ENCODE data around the gene C10orf88.
"Not testable (repeated sequence)": the region's sequence is repeated elsewhere in the genome, so short reads cannot be mapped to it uniquely, and the experiment has no call there.

C10orf88 gene

GRCh38 chr10:122903861-122904260 lies 50.2 kb downstream of the C10orf88 start:
- DNase-seq (ENCODE audit: low read depth): not testable (repeated sequence)

DNA sequence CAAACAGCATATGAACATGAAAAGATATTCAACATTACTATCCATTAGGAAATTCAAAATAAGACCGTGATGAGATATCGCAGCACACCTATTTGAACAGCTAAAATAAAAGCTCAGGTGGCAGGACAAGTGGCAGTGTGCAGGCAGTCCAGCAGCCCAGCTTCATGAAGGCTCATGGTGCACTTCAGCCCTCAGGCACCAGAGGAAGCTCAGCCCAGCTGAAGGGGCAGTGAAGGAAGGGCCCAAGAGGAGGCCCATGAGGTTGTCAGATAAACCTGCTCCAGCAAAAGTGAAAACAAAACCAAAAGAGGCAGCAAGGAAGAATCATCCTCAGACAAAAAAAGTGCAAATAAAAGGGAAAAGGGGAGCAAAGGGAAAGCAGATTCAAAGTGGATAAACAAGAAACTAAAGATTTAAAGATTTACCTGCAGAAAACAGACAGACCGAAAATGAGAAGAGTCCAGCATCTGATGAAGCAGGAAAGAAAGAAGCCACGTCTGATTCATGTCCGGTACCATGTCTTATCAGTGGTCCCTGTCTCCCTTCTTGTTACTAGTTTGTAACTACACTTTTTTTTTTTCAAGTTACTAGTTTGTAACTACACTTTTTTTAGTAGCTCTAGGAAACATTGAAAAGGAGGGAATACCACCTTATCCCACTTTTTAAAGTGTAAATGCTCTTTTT lies 59.6 kb downstream of the C10orf88 start:
- no peaks in the 10 kb centered on the region for H3K27me3 ChIP-seq (replicated peaks; ENCODE audit: control insufficient read depth, insufficient read depth, low read length)
- H3K4me1 ChIP-seq (ENCODE audit: control insufficient read depth, insufficient read depth, low read length): no peaks in the 10 kb centered on the region
- no peak for DNase-seq (ENCODE audit: low read depth)

More at GRCh38 chr10:122903861-122904260, 50.2 kb downstream of the C10orf88 start:
- not testable (repeated sequence) for H3K36me3 ChIP-seq (ENCODE audit: control insufficient read depth, insufficient read depth, low read length, severe bottlenecking); H3K4me1 ChIP-seq (ENCODE audit: control insufficient read depth, insufficient read depth, low read length); H3K9me3 ChIP-seq (ENCODE audit: control insufficient read depth, low read length); H3K9ac ChIP-seq (ENCODE audit: low read length); H3K27me3 ChIP-seq (replicated peaks; ENCODE audit: control insufficient read depth, insufficient read depth, low read length); H3K4me3 ChIP-seq (ENCODE audit: low read length)

DNA sequence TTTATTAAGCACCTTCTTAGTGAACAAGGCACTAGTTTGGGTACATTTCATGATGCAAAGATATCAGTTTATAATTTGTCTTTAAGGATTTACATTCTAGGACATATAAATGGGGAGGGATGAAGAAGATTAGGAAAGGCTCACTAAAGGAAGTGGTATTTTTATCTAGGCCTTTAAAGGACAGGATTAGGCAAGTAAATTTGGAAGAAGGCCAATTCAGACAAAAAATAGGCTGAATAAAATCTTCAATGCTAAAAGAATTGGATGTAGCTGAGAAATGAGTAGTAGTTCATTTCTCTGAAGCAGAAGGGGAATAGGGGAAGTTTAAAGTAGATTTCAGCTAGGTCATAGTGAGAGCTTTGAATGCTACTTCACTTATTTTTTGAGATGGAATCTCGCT lies 69.9 kb downstream of the C10orf88 start:
- Histone ChIP-seq H3K4me3 (ENCODE audit: low read length) (no peak overlapping the region), H3K9ac (ENCODE audit: low read length) (no peak overlapping the region), H3K9me3 (ENCODE audit: control insufficient read depth, low read length) (no peaks in the 10 kb centered on the region), H3K36me3 (ENCODE audit: control insufficient read depth, insufficient read depth, low read length, severe bottlenecking) (no peaks in the 10 kb centered on the region), H3K4me1 (ENCODE audit: control insufficient read depth, insufficient read depth, low read length) (peaks cover 4% of the 10 kb centered on the region), H3K27me3 (replicated peaks; ENCODE audit: control insufficient read depth, insufficient read depth, low read length) (no peaks in the 10 kb centered on the region)
- DNase-seq (ENCODE audit: low read depth): no peak

More for the DNA sequence above, 59.6 kb downstream of the C10orf88 start:
- Histone ChIP-seq H3K9me3 (ENCODE audit: control insufficient read depth, low read length) (no peaks in the 10 kb centered on the region), H3K36me3 (ENCODE audit: control insufficient read depth, insufficient read depth, low read length, severe bottlenecking) (no peaks in the 10 kb centered on the region), H3K9ac (ENCODE audit: low read length) (no peak overlapping the region), H3K4me3 (ENCODE audit: low read length) (no peak overlapping the region)

GRCh38 chr10:122882766-122883165 lies 71.3 kb downstream of the C10orf88 start:
- H3K4me3 ChIP-seq (ENCODE audit: low read length): no peak overlapping the region
- H3K36me3 ChIP-seq (ENCODE audit: control insufficient read depth, insufficient read depth, low read length, severe bottlenecking): no peaks in the 10 kb centered on the region
- no peak for DNase-seq (ENCODE audit: low read depth)
- H3K9me3 ChIP-seq (ENCODE audit: control insufficient read depth, low read length): no peaks in the 10 kb centered on the region
- no peaks in the 10 kb centered on the region for H3K27me3 ChIP-seq (replicated peaks; ENCODE audit: control insufficient read depth, insufficient read depth, low read length)
- H3K4me1 ChIP-seq (ENCODE audit: control insufficient read depth, insufficient read depth, low read length): peaks cover 10% of the 10 kb centered on the region
- no peak overlapping the region for H3K9ac ChIP-seq (ENCODE audit: low read length)
